H1 (cell line): ENCODE results near the gene FBXO28. TPM values are rescaled to one million over a fixed set of nuclear protein-coding genes. Genes with fewer than 3 reads are reported as not detected.

Experiments
- CBX5 ChIP-seq: fragments of 300-800, 300-1000 bp; sonication (generic); IDR thresholded peaks from 2 replicates; pipeline ENCODE4 v1.7.1; 2016; ENCODE audit warnings: antibody characterized with exemption, low read length, low read depth
- EP300 ChIP-seq, 2 experiments: IDR thresholded peaks; 1 replicate in 1 of 2; 2 replicates in 1 of 2; pipeline ENCODE4 v1.6.1; 2011 to 2012; ENCODE audit warnings: low read depth in 2 of 2, low read length in 2 of 2, mild to moderate bottlenecking in 2 of 2, borderline replicate concordance in 1 of 2, inconsistent platforms in 1 of 2, moderate library complexity in 1 of 2
- FOSL1 ChIP-seq: IDR thresholded peaks from 2 replicates; pipeline ENCODE4 v1.6.1; 2011; ENCODE audit warnings: mild to moderate bottlenecking, low read depth, low read length, moderate library complexity; ENCODE audit not compliant: insufficient read depth
- GTF2F1 ChIP-seq: IDR thresholded peaks from 2 replicates; pipeline ENCODE4 v1.6.1; 2012; ENCODE audit warnings: low read depth, low read length, improper control_type of control experiment, borderline replicate concordance
- JUND ChIP-seq: IDR thresholded peaks from 2 replicates; pipeline ENCODE4 v1.6.1; 2011; ENCODE audit warnings: mild to moderate bottlenecking, improper control_type of control experiment, low read length
- polyA plus RNA-seq, 7 experiments: library from polyadenylated mRNA; depleted of rRNA in 3 of 7; stranded (reverse) in 5 of 7; unstranded in 2 of 7; fragments of >200 nt in 5 of 7; fragments of 200-250 nt in 2 of 7; gene quantifications; 1 replicate in 5 of 7; 2 replicates in 1 of 7; 4 replicates in 1 of 7; pipeline versions ENCODE4 v1.2.1 to v1.2.3, GENCODE V29; 2011 to 2013; ENCODE audit warnings: missing spikeins in 2 of 7, mixed read lengths in 2 of 7
- total RNA-seq: library from RNA; stranded (reverse); fragmentation: NEBNext Ultra II Directional; extraction: Animal tissue kit (Norgen Biotek cat#: 25700); gene quantifications from 2 replicates; pipeline ENCODE4 v1.2.1, GENCODE V29; 2021
- TF ChIP-seq, protein P1 (sequence below): IDR thresholded peaks from 2 replicates; pipeline ENCODE4 v1.6.1; 2011; ENCODE audit warnings: low read depth, mild to moderate bottlenecking, low read length; ENCODE audit not compliant: insufficient read depth

FBXO28 gene
- total and polyA plus RNA-seq, 2 of the 8 experiments (the other 6 are each of a cell fraction or from before 2014, with no cell fraction given): 10.3 to 42.5 TPM

GRCh38 chr1:224151117-224151516, 37.2 kb downstream of the FBXO28 start (continued):
- TF ChIP-seq EP300 (IDR thresholded peaks at IDR 0.05; ENCODE audit: borderline replicate concordance in 1 of 2, low read depth in 2 of 2, low read length in 2 of 2) (no peak), JUND (no peak), CBX5 (no peak), GTF2F1 (no peak), FOSL1 (no peak)
- TF ChIP-seq, protein P1, sequence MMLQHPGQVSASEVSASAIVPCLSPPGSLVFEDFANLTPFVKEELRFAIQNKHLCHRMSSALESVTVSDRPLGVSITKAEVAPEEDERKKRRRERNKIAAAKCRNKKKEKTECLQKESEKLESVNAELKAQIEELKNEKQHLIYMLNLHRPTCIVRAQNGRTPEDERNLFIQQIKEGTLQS: no peak
